Fibroblast of the aortic adventitia (primary cell): Measurements from ENCODE around the gene JPH4. TPM values are rescaled to one million over a fixed set of nuclear protein-coding genes. Genes with fewer than 3 reads are reported as not detected.

Experiments used
- DNase-seq: peaks from one replicate; pipeline ENCODE4 v3.0.0-alpha.2; 2010; ENCODE audit warnings: low read depth
- H3K4me3 ChIP-seq: 2 replicates; pipeline ENCODE4 v1.5.1; 2011; ENCODE audit warnings: low read depth, mild to moderate bottlenecking, control low read depth, low read length, moderate library complexity
- CTCF ChIP-seq: IDR thresholded peaks from 2 replicates; pipeline ENCODE4 v1.5.1; 2011; ENCODE audit warnings: mild to moderate bottlenecking, low read length, control low read depth, inconsistent platforms; ENCODE audit not compliant: insufficient read depth
- total RNA-seq: library from RNA; depleted of rRNA; stranded (reverse); fragments of >200 nt; gene quantifications from 2 replicates; pipeline ENCODE4 v1.2.3, GENCODE V29; 2012; ENCODE audit warnings: low replicate concordance

The JPH4 gene
- total RNA-seq, 1 donor, result not detected

- H3K4me3 ChIP-seq, result no peak overlapping the region
- TF ChIP-seq CTCF, result no peak
- DNase-seq, result no peak
Observed at GRCh38 chr14:23545740-23546365, 32.7 kb downstream of the JPH4 start.

DNA sequence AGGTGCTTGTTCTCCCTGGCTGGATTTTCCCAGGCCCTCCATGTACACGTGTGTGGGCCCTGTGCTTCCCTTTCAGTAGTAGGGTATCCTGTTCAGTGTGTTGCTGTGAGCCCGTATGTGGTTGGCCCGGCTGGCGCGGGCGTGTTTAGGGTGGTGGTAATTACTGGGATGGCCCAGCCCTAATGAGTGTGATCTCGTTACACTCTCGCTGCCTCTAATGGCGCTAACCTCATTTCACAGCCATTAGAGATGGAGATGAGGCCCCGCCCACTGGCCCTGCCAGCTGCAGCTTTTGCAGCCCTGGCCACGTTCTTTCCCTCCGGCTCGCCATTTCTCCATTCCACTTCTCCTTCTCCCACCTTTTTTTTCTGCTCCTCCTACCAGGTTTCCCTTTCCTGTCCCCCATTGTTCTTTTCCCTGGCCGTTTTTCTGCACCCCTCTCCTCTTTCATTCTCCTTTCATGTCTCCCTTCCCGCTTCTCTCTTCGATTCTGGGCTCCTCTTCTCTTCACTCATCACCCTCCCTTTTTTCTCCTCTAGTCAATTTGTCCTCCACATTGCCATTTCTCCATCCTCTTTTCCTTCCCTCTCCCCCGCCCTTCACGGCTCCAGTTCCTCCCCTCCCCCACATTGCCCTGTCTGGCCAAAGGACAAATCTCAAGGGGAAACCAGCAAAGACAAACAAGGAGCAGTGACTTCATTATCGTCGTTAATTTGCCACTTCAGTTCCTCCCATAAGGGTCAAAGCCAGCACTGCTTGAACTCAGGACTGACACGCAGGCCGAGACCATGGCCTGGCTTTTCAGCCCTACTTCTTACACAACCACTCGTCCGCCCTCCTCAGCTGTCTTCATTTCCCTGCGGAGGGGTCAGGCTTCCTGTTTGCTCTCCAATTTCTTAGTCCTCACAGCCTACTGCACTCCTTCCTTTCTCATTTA, 33.8 kb downstream of the JPH4 start:
- TF ChIP-seq CTCF, result no peak
- no peak for DNase-seq

DNA sequence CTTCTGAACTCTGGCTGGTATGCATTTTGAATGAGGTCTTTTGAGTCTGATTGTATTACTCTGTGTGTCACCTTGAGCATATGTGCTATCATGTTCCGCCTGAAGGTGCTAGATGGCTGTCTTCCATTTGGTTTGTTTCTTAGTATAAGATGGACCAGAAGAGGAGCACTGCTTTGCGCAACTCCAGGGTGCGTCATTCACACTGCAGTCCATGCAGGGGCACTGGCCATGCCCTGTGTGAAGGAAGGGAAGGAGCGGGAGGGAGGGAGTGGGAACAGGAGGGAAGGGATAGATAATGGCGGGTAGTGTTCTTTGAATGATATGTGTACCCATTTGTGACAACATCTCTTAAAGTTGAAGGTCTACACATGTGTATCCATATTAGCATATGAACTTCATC, 35.2 kb downstream of the JPH4 start:
- no peak overlapping the region for H3K4me3 ChIP-seq
- TF ChIP-seq CTCF, result no peak

More for the DNA sequence above, 33.8 kb downstream of the JPH4 start:
- no peak overlapping the region for H3K4me3 ChIP-seq

DNA sequence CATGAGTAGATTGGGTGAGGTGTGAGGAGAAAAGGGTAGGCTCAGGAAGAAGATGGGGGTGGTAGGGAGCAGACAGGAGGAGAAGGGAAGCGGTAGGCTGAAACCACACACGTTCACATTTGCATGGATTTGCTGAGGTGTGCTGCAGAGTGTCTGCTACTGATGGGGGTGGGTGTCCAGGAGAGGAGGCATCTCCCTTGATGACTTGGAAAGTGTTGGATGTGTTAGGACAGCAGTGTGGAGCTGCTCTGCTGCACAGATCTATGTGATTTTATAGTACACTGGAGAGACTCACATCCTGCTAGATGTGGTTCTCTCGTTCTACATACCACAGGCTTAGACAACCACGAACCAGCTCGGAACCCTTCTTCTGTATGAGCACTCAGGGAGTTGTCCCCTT, 36.3 kb downstream of the JPH4 start:
- no peak overlapping the region for H3K4me3 ChIP-seq
- no peak for TF ChIP-seq CTCF
- DNase-seq, result no peak

More for the DNA sequence above, 35.2 kb downstream of the JPH4 start:
- DNase-seq, result no peak

DNA sequence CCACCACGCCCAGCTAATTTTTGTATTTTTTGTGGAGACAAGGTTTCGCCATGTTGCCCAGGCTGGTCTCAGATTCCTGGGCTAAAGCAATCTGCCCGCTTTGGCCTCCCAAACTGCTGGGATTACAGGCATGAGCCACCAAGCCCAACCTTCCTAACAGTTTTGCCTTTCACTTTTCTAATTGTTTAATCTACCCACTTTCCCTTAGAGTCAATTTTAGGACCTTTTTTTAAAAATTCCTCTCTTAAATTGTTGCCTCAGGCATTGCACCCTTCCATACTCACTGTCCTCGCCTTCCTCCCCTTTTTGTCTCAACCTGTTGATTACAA, 38.5 kb downstream of the JPH4 start:
- H3K4me3 ChIP-seq, result no peak overlapping the region
- no peak for TF ChIP-seq CTCF
- DNase-seq, result no peak

- peak; percentile 73 for TF ChIP-seq CTCF
- peak; percentile 39 for DNase-seq
- H3K4me3 ChIP-seq, result no peak overlapping the region
Observed at GRCh38 chr14:23539248-23540140, 39.1 kb downstream of the JPH4 start.
